Small intestine (tissue), 7 donors: Measurements from ENCODE around the gene HIRIP3. TPM values are rescaled to one million over a fixed set of nuclear protein-coding genes. Genes with fewer than 3 reads are reported as not detected.

ENCODE experiments used
- DNase-seq, 2 donors: peaks; one replicate each; pipeline versions ENCODE4 v3.0.0 to v3.0.0-alpha.2; 2013
- FAIRE-seq: peaks from 2 replicates; lab custom pipeline; 2012; peaks lifted over from hg19 to GRCh38; lab: Jason Lieb, UNC
- H3K27ac ChIP-seq, 3 donors: one replicate each; pipeline ENCODE4 v1.5.1; 2013; ENCODE audit warnings: low read length in 2 of 3, mild to moderate bottlenecking in 2 of 3, control low read depth in 1 of 3, inconsistent platforms in 1 of 3, low read depth in 1 of 3, moderate library complexity in 1 of 3
- H3K27me3 ChIP-seq, 3 donors: one replicate each; pipeline ENCODE4 v1.6.1; 2013; ENCODE audit warnings: low read length in 3 of 3, inconsistent platforms in 1 of 3; ENCODE audit not compliant: control insufficient read depth in 3 of 3, insufficient read depth in 3 of 3
- H3K36me3 ChIP-seq, 3 donors: one replicate each; pipeline ENCODE4 v1.6.1; 2013; ENCODE audit warnings: low read length in 3 of 3, inconsistent platforms in 1 of 3, low read depth in 1 of 3, mild to moderate bottlenecking in 1 of 3, moderate library complexity in 1 of 3; ENCODE audit not compliant: control insufficient read depth in 3 of 3, insufficient read depth in 2 of 3
- H3K4me1 ChIP-seq, 3 donors: one replicate each; pipeline ENCODE4 v1.6.1; 2013; ENCODE audit warnings: low read length in 2 of 3, inconsistent platforms in 1 of 3, low read depth in 1 of 3, mild to moderate bottlenecking in 1 of 3, moderate library complexity in 1 of 3; ENCODE audit not compliant: control insufficient read depth in 3 of 3, insufficient read depth in 2 of 3
- H3K4me3 ChIP-seq, 3 donors: one replicate each; pipeline ENCODE4 v1.5.1; 2013; ENCODE audit warnings: low read length in 3 of 3, control low read depth in 1 of 3, inconsistent platforms in 1 of 3, low read depth in 1 of 3, mild to moderate bottlenecking in 1 of 3, moderate library complexity in 1 of 3
- H3K9me3 ChIP-seq, 2 donors: one replicate each; pipeline ENCODE4 v1.6.1; 2013; ENCODE audit warnings: low read depth in 1 of 2, low read length in 1 of 2; ENCODE audit not compliant: control insufficient read depth in 2 of 2, insufficient read depth in 1 of 2
- whole genome bisulfite sequencing, 3 donors: extraction: QIAGEN DNeasy Blood & Tissue Kit; methylation state at CpG; one replicate each; pipeline ENCODE4 v1.1.7; 2013; 5-methylcytosine and 5-hydroxymethylcytosine counted together
- polyA plus RNA-seq, 4 donors: library from polyadenylated mRNA; stranded (reverse) in 3 of 4; unstranded in 1 of 4; fragments of 200-250 nt in 3 of 4; fragments of 120-200 nt in 1 of 4; gene quantifications; one replicate each; pipeline versions ENCODE4 v1.2.1 to v1.2.3, GENCODE V29; 2013
- donor health status: healthy with polysubstance abuse.
- donor health status: control.
- donor health status: control.
- donor health status: Bipolar disorder and iron deficiency.
- donor health status: healthy.

HIRIP3 gene
- polyA plus RNA-seq, 4 donors = 10.1 to 15.2 (median 14.8) TPM

- DNase-seq (no peak), FAIRE-seq (no peak)
- WGBS, 3 donors = 56 to 82% (median 72%) methylated on average over 12 to 18 of the region's 18 CpGs
- Histone ChIP-seq H3K27ac (no peak overlapping the region), H3K27me3 (peaks cover 0 to 18% (median 10%) of the 10 kb centered on the region in 3 donors), H3K36me3 (peaks cover 0 to 54% (median 4%) of the 10 kb centered on the region in 3 donors), H3K4me3 (no peak overlapping the region), H3K4me1 (peaks cover 0 to 20% (median 2%) of the 10 kb centered on the region in 3 donors), H3K9me3 (no peaks in the 10 kb centered on the region)
Observed at GRCh38 chr16:30006095-30006473, 10.7 kb upstream of the HIRIP3 start.

DNA sequence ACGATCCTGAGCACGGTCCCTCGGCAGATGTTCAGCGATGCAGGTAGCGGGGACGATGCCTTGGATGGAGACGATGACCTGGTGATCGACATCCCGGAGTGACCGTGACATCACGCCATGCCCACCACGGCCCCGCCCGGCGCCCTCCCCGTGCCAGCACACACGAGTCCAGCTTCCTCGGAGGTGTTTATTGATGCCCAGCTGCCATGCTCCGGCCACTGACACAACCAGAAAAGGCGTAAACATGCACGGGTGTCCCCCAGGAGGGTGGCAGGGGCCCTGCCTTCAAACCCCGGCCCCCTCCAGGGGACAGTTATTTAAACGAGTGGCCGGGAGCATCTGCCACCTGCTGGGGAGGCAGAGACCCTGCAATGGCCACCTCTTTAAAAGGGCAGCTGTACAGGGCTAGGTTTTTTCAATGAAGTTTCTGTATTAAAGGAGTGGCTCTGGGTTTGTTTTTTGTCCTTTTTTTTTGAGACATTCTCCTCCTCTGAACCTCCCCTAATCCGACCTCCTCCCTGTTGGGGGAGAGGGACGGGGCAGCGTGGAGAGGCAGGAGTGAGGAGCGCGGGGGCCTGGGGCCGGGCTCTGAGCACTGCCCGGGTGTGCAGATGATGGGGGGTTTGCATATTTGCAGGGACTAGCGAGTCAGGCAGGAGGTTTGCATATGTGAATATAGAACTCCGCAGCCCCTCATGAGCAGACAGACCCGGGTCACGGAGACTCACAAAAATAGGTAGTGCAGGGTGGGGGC is 10.1 kb upstream of the HIRIP3 start:
- Histone ChIP-seq H3K27ac (no peak overlapping the region), H3K36me3 (peaks cover 0 to 59% (median 4%) of the 10 kb centered on the region in 3 donors), H3K4me1 (peaks cover 0 to 18% (median under 1%) of the 10 kb centered on the region in 3 donors), H3K27me3 (peaks cover 0 to 15% (median 10%) of the 10 kb centered on the region in 3 donors), H3K4me3 (no peak overlapping the region), H3K9me3 (no peaks in the 10 kb centered on the region)
- DNase-seq (peak; percentile 45 to 46), FAIRE-seq (no peak)
- 43 to 61% (median 55%) methylated on average over 32 to 35 of the region's 35 CpGs for WGBS, 3 donors

GRCh38 chr16:30004811-30005242 is 9.4 kb upstream of the HIRIP3 start:
- no peak overlapping the region for H3K4me3 ChIP-seq
- H3K27ac ChIP-seq = no peak overlapping the region
- H3K27me3 ChIP-seq = peaks cover 0 to 8% (median 4%) of the 10 kb centered on the region in 3 donors
- FAIRE-seq (no peak), DNase-seq (peak in 1 of 2 donors; percentile 20)
- H3K9me3 ChIP-seq = no peaks in the 10 kb centered on the region
- peaks cover 0 to 11% (median 0%) of the 10 kb centered on the region in 3 donors for H3K4me1 ChIP-seq
- peaks cover 0 to 66% (median 4%) of the 10 kb centered on the region in 3 donors for H3K36me3 ChIP-seq
- WGBS, 3 donors = 16 to 43% (median 21%) methylated on average over 7 to 11 of the region's 11 CpGs

DNA sequence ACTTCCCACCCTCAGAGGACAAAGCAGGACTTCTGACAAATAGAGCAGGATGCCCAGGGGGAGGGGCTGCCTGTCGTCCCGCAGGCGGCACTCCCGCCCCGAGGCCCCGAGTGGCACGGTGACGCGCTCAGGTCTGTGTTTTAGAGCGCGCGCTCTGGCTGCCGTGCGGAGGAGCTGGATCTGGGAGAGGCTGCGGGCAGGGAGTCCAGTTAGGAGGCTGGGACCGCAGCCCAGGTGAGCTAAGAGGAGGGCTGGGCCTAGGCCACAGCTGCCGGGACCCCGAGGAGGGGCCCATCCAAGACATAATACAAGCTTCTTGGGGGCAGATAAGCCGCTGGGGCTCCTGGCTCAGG is 9.0 kb upstream of the HIRIP3 start:
- no peak overlapping the region for H3K4me3 ChIP-seq
- peaks cover 0 to 69% (median 4%) of the 10 kb centered on the region in 3 donors for H3K36me3 ChIP-seq
- peaks cover 0 to 7% (median 0%) of the 10 kb centered on the region in 3 donors for H3K4me1 ChIP-seq
- H3K27me3 ChIP-seq = peaks cover 0 to 4% (median 4%) of the 10 kb centered on the region in 3 donors
- 30 to 70% (median 31%) methylated on average over 18 to 19 of the region's 19 CpGs for WGBS, 3 donors
- no peak overlapping the region for H3K27ac ChIP-seq
- no peaks in the 10 kb centered on the region for H3K9me3 ChIP-seq
- DNase-seq (no peak), FAIRE-seq (no peak)

GRCh38 chr16:30003670-30004423 is 8.4 kb upstream of the HIRIP3 start:
- FAIRE-seq (no peak), DNase-seq (no peak)
- no peak overlapping the region for H3K4me3 ChIP-seq
- peaks cover 0 to 73% (median 4%) of the 10 kb centered on the region in 3 donors for H3K36me3 ChIP-seq
- H3K9me3 ChIP-seq = no peaks in the 10 kb centered on the region
- WGBS, 3 donors = 78 to 87% (median 85%) methylated on average over 15 to 17 of the region's 17 CpGs
- peaks cover 0 to 3% (median 0%) of the 10 kb centered on the region in 3 donors for H3K4me1 ChIP-seq
- H3K27me3 ChIP-seq = no peaks in the 10 kb centered on the region
- no peak overlapping the region for H3K27ac ChIP-seq

GRCh38 chr16:30002614-30003346 is 7.4 kb upstream of the HIRIP3 start:
- H3K27ac ChIP-seq = no peak overlapping the region
- FAIRE-seq (no peak), DNase-seq (no peak)
- H3K9me3 ChIP-seq = no peaks in the 10 kb centered on the region
- no peak overlapping the region for H3K4me3 ChIP-seq
- WGBS, 3 donors = 88 to 91% (median 89%) methylated on average over 19 of the region's 19 CpGs
- H3K27me3 ChIP-seq = no peaks in the 10 kb centered on the region
- peaks cover 0 to 76% (median 4%) of the 10 kb centered on the region in 3 donors for H3K36me3 ChIP-seq
- H3K4me1 ChIP-seq = peaks cover 0 to 3% (median 0%) of the 10 kb centered on the region in 3 donors

DNA sequence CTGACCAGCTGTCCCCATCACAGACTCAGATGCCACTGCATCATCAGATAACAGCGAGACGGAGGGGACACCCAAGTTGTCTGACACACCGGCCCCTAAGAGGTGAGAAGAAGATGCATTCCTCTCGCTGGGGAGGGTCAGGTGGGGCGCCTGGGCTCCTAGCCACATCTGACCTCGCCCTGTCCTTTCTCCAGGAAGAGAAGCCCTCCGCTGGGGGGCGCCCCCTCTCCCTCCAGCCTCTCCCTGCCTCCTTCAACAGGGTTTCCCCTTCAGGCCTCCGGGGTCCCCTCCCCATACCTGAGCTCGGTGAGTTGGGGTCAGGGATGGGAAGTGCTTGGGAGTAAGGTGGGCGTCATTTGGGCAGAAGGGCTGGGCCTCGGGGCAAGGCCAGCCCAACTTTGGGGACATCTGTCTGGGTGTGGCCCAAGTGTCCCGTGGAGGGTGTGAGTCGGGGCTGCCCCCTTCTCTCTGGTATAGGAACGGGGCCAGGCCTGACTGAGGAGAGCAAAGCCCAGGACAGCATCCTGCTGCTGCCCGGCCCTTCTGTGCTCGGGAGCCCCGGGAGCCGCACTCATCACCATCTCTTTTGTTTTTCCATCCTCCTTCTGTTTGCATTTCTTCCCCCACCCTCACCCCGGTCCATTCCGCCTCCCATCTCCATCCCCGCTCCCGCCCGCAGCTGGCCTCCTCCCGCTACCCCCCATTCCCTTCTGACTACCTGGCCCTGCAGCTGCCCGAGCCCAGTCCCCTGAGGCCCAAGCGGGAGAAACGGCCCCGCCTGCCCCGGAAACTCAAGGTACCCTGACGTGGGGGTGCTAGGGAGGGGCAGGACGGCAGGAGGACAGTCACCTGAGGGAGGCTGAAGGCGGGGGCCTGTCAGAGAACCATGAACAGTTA is 5.6 kb upstream of the HIRIP3 start:
- no peak overlapping the region for H3K4me3 ChIP-seq
- H3K9me3 ChIP-seq = no peaks in the 10 kb centered on the region
- H3K4me1 ChIP-seq = peaks cover 2 to 11% (median 4%) of the 10 kb centered on the region in 3 donors
- DNase-seq (no peak), FAIRE-seq (no peak)
- peaks cover 0 to 71% (median 4%) of the 10 kb centered on the region in 3 donors for H3K36me3 ChIP-seq
- WGBS, 3 donors = 85 to 88% (median 87%) methylated on average over 30 to 33 of the region's 33 CpGs
- no peaks in the 10 kb centered on the region for H3K27me3 ChIP-seq
- no peak overlapping the region for H3K27ac ChIP-seq
